GM11168 (cell line): ENCODE measurements around the gene HCN2.
"Not testable (repeated sequence)": the region's sequence is repeated elsewhere in the genome, so short reads cannot be mapped to it uniquely, and the experiment has no call there.

Experiments
- in situ Hi-C: fragments of 300-500 bp; cut with MboI; formaldehyde crosslinking; loops from one replicate; pipeline ENCODE4 v1.12.0; 2022; ENCODE audit warnings: low sequenced_read_pairs; ENCODE audit not compliant: unreplicated experiment

Gene HCN2

GRCh38 chr19:616062-616700 is 26.5 kb downstream of the HCN2 start:
- in situ Hi-C loops, result no loop called here

GRCh38 chr19:616747-617526 is 27.3 kb downstream of the HCN2 start:
- in situ Hi-C loops, result no loop called here

GRCh38 chr19:617551-618246 is 28.0 kb downstream of the HCN2 start:
- in situ Hi-C loops, result no loop called here

DNA sequence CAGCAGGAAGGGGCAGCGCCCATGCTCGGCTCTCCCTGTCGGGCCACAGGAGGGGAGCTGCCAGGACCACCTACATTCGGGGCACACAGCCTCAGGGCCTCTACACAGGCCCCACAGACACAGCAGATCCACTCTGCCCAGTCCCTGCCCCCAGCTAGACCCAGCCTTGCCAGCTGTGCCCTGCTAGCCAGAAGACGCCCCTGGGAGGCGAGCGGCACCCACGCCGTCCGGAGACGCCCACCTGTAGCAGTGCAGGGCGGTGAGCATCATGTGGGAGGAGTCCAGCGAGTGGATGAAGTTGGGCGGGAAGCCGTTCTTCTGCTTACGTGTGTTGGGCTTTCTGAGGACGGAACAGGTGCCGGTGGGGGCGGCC is 28.6 kb downstream of the HCN2 start:
- in situ Hi-C loops, result no loop called here

GRCh38 chr19:618674-619285 is 29.1 kb downstream of the HCN2 start:
- in situ Hi-C loops, result no loop called here

GRCh38 chr19:619286-620002 is 29.8 kb downstream of the HCN2 start:
- in situ Hi-C loops, result no loop called here

DNA sequence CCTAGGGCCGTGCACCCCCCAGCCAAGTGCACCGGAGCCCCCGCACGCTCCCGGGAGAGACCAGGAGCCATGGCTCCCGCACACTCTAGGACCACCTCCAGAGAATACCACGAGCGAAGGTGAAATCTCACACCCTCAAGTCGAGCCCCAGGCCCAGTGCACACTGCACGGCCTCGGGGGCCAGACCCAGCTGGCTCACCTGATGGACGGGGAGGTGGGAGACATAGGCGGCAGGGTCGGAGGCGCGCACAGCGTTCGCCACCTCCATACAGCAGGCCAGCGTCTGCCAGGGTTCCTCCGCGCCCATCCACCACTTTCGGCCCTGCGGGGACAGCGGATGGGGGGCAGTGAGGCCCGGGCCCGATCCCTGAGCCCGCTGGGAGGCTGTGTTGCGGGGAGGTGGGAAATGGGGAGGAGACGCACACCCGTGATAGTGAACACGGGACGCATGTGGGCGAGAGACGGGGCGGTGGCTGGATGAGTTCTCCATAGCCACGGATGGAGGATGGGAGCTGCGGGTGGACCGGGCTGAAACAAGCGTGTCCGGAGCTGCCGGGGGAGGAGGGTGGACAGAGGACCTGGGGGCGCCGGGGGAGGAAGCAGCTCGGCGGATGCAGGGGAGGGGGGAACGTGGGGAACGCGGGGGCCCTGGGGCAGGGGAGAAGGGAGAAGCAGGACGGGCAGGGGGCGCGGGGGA is 30.6 kb downstream of the HCN2 start:
- in situ Hi-C loops, result no loop called here

DNA sequence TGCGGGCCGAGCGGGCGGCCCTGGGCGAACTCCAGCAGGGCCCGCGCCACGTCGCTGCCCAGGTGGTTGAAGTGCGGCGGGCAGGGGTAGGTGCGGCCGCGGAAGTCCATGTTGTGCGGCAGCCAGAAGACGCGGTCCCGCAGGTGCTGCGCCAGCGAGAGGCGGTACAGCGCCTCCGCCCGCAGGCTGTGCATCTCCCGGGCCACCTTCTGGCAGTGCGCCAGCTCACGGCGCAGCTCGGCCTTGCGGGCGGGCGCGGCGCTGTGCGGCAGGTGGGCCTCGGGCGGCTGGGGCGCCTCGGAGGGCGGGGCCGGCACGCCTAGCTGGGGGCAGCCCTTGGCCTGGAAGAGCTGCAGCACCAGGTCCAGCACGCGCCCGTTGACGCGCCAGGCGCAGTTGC is 31.5 kb downstream of the HCN2 start:
- in situ Hi-C loops, result not testable (repeated sequence)

- in situ Hi-C loops, result no loop called here
These were observed 32.1 kb downstream of the HCN2 start for GRCh38 chr19:621819-622218.

DNA sequence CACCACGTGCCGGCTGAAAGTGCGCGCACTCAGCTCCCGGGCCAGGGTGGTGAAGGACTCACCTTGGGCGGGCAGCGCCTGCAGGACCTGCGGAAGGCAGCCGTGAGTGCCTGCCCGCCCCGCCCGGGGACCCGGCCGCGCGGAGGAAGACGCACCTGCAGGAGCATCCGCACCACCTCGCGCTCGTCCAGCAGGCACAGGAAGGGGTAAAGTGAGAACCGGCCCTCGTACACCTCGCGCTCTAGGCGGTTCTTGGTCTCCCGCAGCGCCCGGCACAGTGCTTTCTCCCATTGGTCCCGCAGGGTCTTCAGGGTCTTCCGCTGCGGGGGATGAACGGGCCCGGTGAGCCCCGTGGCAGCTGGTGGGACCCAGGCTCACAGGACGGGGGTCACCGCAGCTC is 33.0 kb downstream of the HCN2 start:
- in situ Hi-C loops, result no loop called here

- in situ Hi-C loops, result no loop called here
These were observed 33.7 kb downstream of the HCN2 start for GRCh38 chr19:623175-623916.

- in situ Hi-C loops, result no loop called here
These were observed 34.3 kb downstream of the HCN2 start for GRCh38 chr19:623974-624373.

GRCh38 chr19:624433-625109 is 34.9 kb downstream of the HCN2 start:
- in situ Hi-C loops, result no loop called here

- in situ Hi-C loops, result no loop called here
These were observed 35.6 kb downstream of the HCN2 start for GRCh38 chr19:625257-625656.

DNA sequence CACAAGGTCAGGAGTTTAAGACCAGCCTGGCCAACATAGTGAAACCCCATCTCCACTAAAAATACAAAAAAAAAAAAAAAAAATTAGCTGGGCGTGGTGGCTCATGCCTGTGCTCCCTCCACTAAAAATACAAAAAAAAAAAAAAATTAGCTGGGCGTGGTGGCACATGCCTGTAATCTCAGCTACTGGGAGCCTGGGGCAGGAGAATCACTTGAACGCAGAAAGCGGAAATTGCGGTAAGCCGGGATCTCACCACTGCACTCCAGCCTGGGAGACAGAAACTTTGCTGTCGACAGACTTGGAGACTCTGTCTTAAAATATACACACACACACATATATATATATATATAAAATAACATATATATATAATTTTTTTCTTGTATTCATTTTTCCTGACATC is 36.9 kb downstream of the HCN2 start:
- in situ Hi-C loops, result not testable (repeated sequence)

DNA sequence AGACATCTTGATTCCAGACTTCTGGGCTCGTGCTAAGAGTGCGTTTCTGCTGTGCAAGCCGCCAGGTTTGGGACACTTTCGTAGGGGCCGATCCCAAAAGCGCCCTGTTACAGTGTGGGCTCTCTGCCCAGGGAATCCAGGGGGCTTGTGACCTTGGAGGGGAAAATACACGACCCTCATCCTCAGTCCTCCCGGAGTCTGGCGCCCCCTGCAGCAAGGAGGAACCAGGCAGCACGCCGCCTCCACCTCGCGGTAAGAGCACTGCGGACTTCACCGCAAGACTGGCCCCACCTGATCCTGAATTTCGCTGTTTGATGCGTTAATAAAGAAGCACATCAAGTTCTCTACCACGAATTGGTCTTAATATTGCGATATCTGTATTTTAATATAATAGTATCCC is 38.5 kb downstream of the HCN2 start:
- in situ Hi-C loops, result no loop called here

DNA sequence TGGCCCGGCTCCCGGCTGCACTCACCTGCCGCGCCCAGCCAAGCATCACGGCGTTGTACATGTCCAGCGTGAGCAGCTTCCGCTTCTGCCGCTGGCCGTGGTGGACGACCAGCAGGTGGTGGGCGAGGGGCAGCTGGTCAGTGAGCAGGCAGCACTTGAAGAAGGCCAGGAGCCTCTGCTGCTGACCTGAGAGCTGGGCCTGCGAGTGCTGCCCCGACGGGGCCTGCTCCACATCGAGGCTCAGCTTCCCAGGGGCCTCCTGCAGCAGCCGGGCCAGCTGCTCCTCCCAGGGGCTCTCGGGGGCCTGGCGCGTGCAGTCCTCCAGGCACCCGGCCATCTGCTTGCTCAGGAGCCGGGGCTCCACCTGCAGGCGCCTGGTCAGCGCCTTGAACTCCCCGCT is 39.8 kb downstream of the HCN2 start:
- in situ Hi-C loops, result not testable (repeated sequence)

GRCh38 chr19:629961-630714 is 40.5 kb downstream of the HCN2 start:
- in situ Hi-C loops, result no loop called here
